K562 (cell line): ENCODE measurements around the gene ERVK3-1.

Experiments
- CTCF ChIP-seq, 3 experiments: IDR thresholded peaks in 2 of 3; conservative IDR thresholded peaks in 1 of 3; 2 replicates each; pipeline ENCODE4 v1.5.1; 2011 to 2012; ENCODE audit warnings: low read length in 3 of 3, mild to moderate bottlenecking in 3 of 3, control low read depth in 2 of 3, improper control_type of control experiment in 1 of 3, inconsistent platforms in 1 of 3, low read depth in 1 of 3, mixed read lengths in 1 of 3, moderate library complexity in 1 of 3; ENCODE audit not compliant: insufficient read depth in 2 of 3
- DMBX1 ChIP-seq: fragments of 250-450 bp; sonication (Bioruptor Pico); IDR thresholded peaks from 2 replicates; pipeline ENCODE4 v1.8.0; 2022; ENCODE audit warnings: inconsistent platforms, mild to moderate bottlenecking, moderate library complexity, borderline replicate concordance
- SREBF1 ChIP-seq: fragments of 150-350 bp; IDR thresholded peaks from 2 replicates; pipeline ENCODE4 v1.6.1; 2014; ENCODE audit warnings: antibody characterized with exemption, low read depth, low read length, borderline replicate concordance

DNA sequence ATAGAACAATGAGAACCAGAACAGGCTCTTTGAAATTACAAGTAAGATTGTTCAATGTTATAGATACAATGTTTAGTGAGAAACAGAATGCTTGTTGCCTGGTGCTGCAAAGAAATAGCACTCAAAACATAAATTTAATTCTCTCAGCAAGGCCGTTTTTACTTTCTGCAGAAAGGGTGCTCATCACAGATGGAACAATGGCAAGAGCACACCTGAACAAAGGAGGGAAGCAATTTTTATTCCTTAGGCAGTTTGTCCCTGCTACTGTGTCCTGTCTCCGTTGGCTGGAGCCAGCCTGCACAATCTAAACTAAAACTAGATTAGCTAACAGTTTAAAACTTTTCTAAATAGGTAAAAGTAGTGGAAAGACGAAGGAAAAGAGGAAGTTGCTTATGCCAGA lies 36.8 kb upstream of the ERVK3-1 start:
- TF ChIP-seq CTCF (IDR thresholded peaks at IDR 0.05 in 2 of 3, conservative IDR thresholded peaks at IDR 0.05 in 1 of 3; ENCODE audit: insufficient read depth in 2 of 3, low read depth in 1 of 3, low read length in 3 of 3) (no peak), DMBX1 (CRISPR knock-in tag) (no peak), SREBF1 (no peak)
